ENCODE results near the gene NEGR1.

Gene NEGR1

GRCh38 chr1:71532343-71532742 is 750.0 kb downstream of the NEGR1 start:
- no peak for DNase-seq

GRCh38 chr1:71526824-71527223 is 755.5 kb downstream of the NEGR1 start:
- DNase-seq, result no peak

- no peak for DNase-seq
Measured at GRCh38 chr1:71522721-71523120, 759.6 kb downstream of the NEGR1 start.

- DNase-seq, result no peak
Measured at GRCh38 chr1:71521655-71522264, 760.6 kb downstream of the NEGR1 start.

- DNase-seq, result no peak
Measured at GRCh38 chr1:71511505-71511904, 770.8 kb downstream of the NEGR1 start.

GRCh38 chr1:71510725-71511124 is 771.6 kb downstream of the NEGR1 start:
- no peak for DNase-seq

GRCh38 chr1:71509051-71509595 is 773.2 kb downstream of the NEGR1 start:
- no peak for DNase-seq

- no peak for DNase-seq
Measured at GRCh38 chr1:71502006-71502405, 780.3 kb downstream of the NEGR1 start.

GRCh38 chr1:71498542-71498941 is 783.8 kb downstream of the NEGR1 start:
- no peak for DNase-seq

GRCh38 chr1:71494163-71494562 is 788.2 kb downstream of the NEGR1 start:
- DNase-seq, result no peak

GRCh38 chr1:71492298-71493041 is 789.9 kb downstream of the NEGR1 start:
- DNase-seq, result no peak

GRCh38 chr1:71490432-71490831 is 791.9 kb downstream of the NEGR1 start:
- DNase-seq, result no peak

- no peak for DNase-seq
Measured at GRCh38 chr1:71488555-71489252, 793.6 kb downstream of the NEGR1 start.

- no peak for DNase-seq
Measured at GRCh38 chr1:71473331-71473730, 809.0 kb downstream of the NEGR1 start.

GRCh38 chr1:71465093-71465492 is 817.2 kb downstream of the NEGR1 start:
- no peak for DNase-seq

GRCh38 chr1:71464016-71464415 is 818.3 kb downstream of the NEGR1 start:
- no peak for DNase-seq

GRCh38 chr1:71463144-71463543 is 819.2 kb downstream of the NEGR1 start:
- DNase-seq, result no peak

- no peak for DNase-seq
Measured at GRCh38 chr1:71462247-71462646, 820.1 kb downstream of the NEGR1 start.

- DNase-seq, result no peak
Measured at GRCh38 chr1:71461416-71461815, 820.9 kb downstream of the NEGR1 start.

- no peak for DNase-seq
Measured at GRCh38 chr1:71448444-71448843, 833.9 kb downstream of the NEGR1 start.

- no peak for DNase-seq
Measured at GRCh38 chr1:71438626-71439025, 843.7 kb downstream of the NEGR1 start.

- DNase-seq, result no peak
Measured at GRCh38 chr1:71435951-71436350, 846.4 kb downstream of the NEGR1 start.

- DNase-seq, result no peak
Measured at GRCh38 chr1:71434240-71434639, 848.1 kb downstream of the NEGR1 start.

GRCh38 chr1:71428029-71428428 is 854.3 kb downstream of the NEGR1 start:
- DNase-seq, result no peak

Data from activated naive CD4-positive, alpha-beta T cell treated with Interleukin-2 at 50 U/mL for 16 hours (primary cell).